GM19025 (cell line): ENCODE data around the gene ACTR3C.

Source experiments
- ATAC-seq: cut with Tn5 transposase; IDR thresholded peaks from one replicate; pipeline ENCODE4 v1.9.1; 2021; ENCODE audit warnings: mild to moderate bottlenecking, low read depth, moderate library complexity; ENCODE audit not compliant: unreplicated experiment

Gene ACTR3C

GRCh38 chr7:150337179-150337578 lies 13.8 kb upstream of the ACTR3C start:
- ATAC-seq: no peak

- ATAC-seq: no peak
Observed at GRCh38 chr7:150336746-150337145, 13.4 kb upstream of the ACTR3C start.

- no peak for ATAC-seq
Observed at GRCh38 chr7:150335774-150336112, 12.4 kb upstream of the ACTR3C start.

DNA sequence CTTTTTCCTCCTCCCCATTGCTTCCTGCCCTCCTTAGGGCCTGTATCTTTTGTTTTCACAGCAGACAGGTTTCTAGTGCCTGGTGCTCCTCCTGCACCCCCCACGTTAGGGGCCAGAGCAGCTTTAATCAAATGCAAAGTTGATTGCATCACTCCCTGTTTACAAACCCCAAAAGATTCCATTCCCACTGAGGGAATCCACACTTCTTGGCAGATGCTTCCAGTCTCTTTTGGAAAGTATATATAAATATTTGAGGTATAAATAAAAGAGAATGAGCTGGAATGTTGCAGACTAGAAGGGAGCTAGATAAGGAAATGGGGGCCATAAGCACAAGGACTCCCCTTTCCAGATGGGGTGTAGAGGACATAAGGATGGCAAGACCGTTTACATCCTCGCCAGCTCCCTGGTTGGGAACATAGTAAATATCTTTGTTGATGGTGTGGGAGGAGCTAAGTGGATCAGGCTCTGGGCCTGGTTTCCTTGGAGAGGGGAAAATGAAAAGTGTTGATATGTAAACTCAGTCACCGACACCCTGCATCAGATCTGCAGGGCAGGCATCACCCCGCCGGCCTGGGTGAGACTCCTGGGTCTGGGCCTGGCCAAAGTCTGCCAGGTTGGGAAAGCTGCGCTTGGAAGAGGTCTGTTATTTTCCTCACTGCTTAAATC lies 11.9 kb upstream of the ACTR3C start:
- ATAC-seq: no peak

DNA sequence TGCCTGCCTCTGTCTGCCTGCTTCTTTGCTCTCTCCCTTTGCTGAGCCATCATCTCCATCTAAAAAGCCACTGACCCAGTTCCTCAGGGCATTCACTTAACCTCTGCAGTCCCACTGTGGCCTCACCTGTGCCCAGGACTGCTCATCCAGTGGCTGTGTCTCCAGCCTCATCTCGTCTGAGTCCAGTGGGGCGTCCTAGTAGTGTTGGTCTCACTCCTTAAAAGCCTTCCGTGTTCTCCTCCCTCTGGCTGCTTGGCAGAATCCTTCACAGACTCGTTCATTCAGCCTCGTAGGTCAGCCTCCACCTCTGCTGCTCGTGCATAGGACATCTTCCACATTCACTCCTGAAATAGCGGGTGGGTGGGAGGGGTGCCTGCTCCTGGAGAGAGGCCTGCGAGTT lies 10.8 kb upstream of the ACTR3C start:
- no peak for ATAC-seq

DNA sequence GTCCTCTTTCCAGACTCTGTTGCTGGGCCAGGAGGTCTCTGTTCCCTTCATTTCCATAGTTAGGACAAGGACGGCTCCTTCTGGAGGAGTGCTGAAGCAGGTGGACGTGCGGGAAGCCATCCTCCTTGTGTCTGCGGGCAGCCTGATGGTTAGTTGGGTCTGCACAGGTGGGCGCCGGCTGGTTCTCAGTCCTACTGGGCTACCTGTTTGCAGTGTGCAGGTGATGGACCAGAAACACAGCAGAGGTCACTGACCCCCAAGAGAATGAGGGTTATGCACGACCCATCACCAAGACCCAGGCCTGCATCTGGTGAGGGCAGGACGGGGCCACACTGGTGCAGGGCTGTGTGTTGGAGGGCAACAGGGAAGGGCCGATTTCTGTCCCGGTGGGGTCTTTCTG lies 10.3 kb upstream of the ACTR3C start:
- no peak for ATAC-seq

DNA sequence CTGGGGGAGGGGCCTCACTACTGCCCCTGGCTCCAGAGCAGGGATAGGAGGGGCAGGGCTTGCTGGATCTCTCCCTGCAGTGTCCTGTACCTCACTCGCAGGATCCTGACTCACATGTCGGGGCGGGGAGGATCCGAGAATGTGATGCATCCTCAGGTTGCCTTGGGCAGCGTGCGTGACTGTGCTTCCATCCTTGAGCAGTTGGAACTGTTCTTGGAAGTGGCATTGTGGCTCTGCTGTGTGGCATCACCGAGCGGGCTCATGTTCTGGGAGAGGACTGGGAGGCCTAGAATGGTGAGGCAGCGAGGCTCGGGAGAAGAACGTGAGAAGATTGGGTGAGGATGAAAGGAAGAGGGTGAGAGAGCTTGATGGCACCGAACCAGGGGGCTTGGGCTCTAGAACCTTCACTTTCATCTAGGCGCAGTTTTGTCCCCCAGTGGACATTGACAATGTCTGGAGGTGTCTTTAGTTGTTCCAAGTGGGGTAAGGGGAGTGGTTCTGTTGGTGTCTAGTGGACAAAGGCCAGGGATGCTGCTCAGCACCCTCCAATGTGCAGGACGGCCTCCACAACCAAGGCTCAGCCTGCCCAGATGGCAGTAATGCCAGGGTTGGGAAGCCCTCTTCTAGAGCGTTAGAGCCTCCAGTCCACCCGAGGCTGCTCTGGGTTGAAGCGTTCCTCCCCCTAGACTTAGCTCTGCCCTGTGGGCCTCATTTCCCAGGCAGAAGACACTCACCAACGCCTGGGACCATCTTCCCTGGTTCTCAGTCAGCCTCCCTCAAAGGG lies 9.7 kb upstream of the ACTR3C start:
- ATAC-seq: no peak

DNA sequence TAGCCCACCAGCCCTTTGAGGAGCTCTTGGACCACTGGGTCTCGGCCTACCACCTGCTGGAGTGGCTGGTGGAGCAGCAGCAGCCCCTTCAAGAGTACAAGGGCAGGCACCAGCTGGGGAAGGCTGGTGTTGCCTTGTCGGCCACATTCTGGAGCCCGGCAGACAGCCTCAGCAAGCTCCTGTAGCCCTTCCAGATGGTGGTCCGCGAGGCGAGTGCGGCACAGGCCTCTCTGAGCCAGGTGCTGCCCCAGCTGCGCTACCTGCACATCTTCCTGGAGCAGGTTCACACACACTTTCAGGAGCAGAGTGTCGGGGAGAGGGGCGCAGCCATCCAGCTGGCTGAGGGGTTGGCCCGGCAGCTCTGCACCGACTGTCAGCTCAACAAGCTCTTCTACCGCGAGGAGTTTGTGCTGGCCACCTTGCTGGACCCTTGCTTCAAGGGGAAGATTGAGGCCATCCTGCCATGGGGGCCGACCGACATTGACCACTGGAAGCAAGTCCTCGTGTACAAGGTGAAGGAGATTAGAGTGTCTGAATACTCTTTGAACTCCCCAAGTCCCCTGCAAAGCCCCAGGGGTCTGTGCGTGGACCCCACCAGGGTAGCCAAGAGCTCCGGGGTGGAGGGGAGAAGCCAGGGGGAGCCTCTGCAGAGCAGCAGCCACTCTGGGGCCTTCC lies 7.0 kb upstream of the ACTR3C start:
- no peak for ATAC-seq

DNA sequence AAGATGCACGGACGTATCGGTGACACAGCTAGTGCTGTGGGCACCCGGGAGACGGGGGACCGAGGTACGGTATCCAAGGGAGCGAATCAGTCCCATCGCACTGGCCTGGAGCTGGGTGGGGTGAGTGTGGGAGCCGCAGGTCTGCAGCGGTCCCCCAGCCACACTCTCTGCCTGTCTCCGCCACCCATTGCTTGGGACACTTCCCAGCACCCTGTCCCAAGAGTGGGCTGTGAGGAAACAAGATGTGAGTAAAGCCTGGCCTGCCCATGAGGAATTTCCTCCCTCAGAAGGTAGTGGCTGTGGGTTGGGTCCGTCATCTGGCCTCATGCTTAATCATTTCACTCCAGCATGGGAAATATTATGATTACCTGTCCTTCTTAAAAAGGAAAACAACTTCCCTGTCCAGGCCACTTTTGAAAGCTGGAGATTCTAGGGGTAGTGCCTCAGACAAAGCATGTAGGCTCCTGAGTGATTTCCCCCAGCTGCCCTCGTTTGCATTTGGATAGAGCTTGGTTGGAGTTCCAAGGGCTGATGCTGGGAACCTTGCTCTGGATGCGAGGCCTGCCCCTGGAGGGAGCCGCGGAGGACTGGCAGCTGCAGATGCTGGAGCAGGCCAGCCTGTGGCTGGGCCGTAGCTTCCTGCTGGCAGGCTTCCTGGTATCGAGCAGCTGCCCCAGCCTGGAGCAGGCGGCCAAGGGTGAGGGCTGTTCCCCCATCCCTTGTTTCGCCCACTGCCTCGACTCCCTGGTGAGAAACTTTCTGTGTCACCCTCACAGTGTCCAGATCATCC lies 6.2 kb upstream of the ACTR3C start:
- no peak for ATAC-seq

DNA sequence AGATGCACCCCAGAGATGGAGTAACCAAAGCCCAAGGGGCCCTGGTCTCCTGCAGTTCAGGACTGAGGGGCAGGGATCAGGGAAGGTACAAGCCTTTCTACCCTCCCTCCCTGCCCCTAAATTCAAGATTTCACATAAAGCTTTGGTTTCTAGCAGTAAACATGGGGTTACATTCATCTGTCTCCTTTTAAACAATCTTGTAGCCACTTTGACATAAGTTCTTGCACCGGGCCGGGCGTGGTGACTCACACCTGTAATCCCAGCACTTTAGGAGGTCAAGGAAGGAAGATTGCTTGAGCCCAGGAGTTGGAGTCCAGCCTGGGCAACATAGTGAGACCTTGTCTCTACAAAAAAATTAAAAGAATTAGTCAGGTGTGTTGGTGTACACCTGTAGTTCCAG lies 4.0 kb upstream of the ACTR3C start:
- no peak for ATAC-seq

GRCh38 chr7:150326657-150327268 lies 3.4 kb upstream of the ACTR3C start:
- no peak for ATAC-seq

DNA sequence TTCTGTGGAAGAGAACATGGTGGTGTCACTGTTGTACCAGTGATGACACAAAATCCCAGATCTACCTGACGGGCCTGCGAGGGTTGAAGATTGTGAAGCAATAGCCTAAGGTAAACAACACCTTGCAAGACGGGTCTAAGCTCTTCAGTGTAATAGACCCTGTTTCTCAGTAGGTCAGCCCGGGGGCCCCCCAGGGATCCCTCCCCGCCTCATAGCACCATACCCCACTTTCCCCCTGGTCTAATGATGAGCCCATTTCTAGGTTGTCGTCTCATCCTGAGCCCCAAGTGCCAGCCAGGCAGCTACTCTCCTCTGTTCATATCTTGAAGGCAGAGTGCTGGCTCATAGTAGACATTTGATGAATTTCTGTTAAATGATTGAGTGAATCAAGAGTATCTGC lies 2.6 kb upstream of the ACTR3C start:
- ATAC-seq: no peak

- ATAC-seq: no peak
Observed at GRCh38 chr7:150325110-150325611, 1.8 kb upstream of the ACTR3C start.

GRCh38 chr7:150324373-150324961 lies 1.1 kb upstream of the ACTR3C start:
- ATAC-seq: no peak

DNA sequence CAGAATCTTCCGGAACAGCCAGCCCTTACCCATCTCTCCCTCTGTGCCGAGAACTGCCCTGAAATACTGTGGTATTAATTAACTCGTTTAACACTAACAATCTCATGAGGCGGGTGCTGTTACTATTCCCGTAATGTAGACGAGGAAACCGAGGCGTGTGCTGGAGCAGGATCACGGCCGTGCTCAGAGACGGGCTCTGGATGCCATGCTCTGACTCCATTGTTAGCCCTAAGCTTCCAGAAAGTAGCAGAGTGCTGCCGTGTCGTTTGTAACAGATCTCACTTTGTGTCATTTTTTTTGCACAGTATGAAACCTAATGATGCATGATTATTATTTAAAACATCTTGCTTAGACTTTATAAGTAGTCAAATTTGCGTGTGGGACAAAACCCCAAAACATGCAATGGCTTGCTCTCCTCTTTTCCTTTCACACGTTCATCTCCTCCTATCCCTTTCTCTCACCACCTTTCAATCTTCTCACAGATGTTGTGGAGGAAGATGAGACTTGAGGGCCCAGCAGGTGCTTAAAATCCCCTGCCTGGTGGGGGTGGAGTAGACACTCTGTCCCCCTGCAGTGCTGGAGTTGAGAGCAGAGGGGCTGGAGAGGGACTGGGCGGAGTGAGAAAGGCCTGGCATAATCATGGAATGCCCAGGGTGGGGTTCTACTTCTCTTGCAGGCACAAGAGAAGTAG lies 482 bp upstream of the ACTR3C start:
- ATAC-seq: peak; percentile 13

GRCh38 chr7:150322114-150322832 lies 1.1 kb downstream of the ACTR3C start:
- ATAC-seq: no peak

DNA sequence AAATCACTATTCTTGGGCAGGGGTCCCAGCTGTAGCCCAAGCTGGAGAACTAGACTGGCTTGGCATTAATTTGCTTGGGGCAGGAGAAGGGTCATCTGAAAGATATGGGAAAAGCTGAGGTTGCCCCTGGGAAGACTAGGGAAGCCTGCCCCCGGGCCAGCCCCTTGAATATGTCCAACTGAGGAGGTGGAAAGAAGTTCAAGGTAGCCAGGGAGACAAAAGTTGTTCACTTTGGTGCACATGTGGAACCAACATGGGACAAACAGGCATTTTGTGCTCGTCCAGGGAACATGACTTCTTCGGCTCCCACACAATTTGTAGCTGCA lies 1.6 kb downstream of the ACTR3C start:
- ATAC-seq: no peak

DNA sequence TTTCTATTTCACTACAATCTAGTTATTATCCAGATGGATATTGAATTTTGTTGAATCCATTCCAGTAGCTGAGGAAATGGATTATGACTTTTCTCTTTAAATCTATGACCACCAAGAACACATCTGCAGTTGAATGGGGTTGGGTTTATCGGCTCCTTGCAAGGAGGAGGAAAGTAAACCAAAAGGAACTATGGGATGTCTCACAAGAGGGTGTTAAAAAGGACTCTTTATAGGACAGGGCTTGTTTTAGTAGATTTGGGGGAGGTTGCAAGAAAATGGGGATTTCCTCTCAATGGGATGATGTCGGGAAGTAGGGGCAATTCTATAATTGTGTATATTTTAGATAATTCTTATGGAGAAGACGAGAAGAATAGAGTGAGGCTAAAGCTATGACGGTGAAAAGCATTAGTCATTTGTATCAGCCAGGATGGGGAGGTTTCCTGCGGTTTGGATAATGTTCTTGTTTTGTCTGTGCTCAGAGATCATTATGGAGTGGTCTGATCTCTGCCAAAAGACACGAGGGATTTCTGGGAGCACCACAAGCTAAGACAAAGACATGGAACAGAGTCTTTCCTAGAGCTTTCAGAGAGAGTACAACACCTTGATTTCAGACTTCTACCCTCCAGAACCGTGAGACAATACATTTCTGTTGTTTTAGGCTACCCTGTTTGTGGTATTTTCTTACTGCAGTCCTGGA lies 5.4 kb downstream of the ACTR3C start:
- no peak for ATAC-seq
